D341Med (cell line): ENCODE results near the gene KCNJ3.

ENCODE experiments used
- DNase-seq: peaks from one replicate; pipeline ENCODE4 v3.0.0; 2012; ENCODE audit warnings: low spot score

KCNJ3 gene

GRCh38 chr2:154707994-154708575, 9.6 kb downstream of the KCNJ3 start:
- no peak for DNase-seq

- no peak for DNase-seq
These were observed 10.7 kb downstream of the KCNJ3 start for GRCh38 chr2:154709215-154709614.

- DNase-seq = no peak
These were observed 11.6 kb downstream of the KCNJ3 start for GRCh38 chr2:154710078-154710477.

GRCh38 chr2:154710685-154711084, 12.2 kb downstream of the KCNJ3 start:
- DNase-seq = no peak

- no peak for DNase-seq
These were observed 15.2 kb downstream of the KCNJ3 start for GRCh38 chr2:154713675-154714074.

- no peak for DNase-seq
These were observed 22.2 kb downstream of the KCNJ3 start for GRCh38 chr2:154720651-154721050.

GRCh38 chr2:154724194-154724797, 25.8 kb downstream of the KCNJ3 start:
- DNase-seq = no peak

- DNase-seq = peak; percentile 22
These were observed 41.9 kb downstream of the KCNJ3 start for GRCh38 chr2:154740361-154740760.

GRCh38 chr2:154758871-154759270, 60.4 kb downstream of the KCNJ3 start:
- DNase-seq = no peak

- no peak for DNase-seq
These were observed 64.1 kb downstream of the KCNJ3 start for GRCh38 chr2:154762638-154763037.

GRCh38 chr2:154771664-154772284, 73.3 kb downstream of the KCNJ3 start:
- DNase-seq = no peak

GRCh38 chr2:154776825-154777224, 78.3 kb downstream of the KCNJ3 start:
- no peak for DNase-seq

- no peak for DNase-seq
These were observed 95.9 kb downstream of the KCNJ3 start for GRCh38 chr2:154794406-154794805.

- DNase-seq = no peak
These were observed 97.2 kb downstream of the KCNJ3 start for GRCh38 chr2:154795651-154796050.

- no peak for DNase-seq
These were observed 106.0 kb downstream of the KCNJ3 start for GRCh38 chr2:154804451-154804850.

- DNase-seq = no peak
These were observed 115.1 kb downstream of the KCNJ3 start for GRCh38 chr2:154813636-154814035.

- no peak for DNase-seq
These were observed 116.4 kb downstream of the KCNJ3 start for GRCh38 chr2:154814856-154815255.

- no peak for DNase-seq
These were observed 126.9 kb downstream of the KCNJ3 start for GRCh38 chr2:154825358-154825757.

GRCh38 chr2:154826827-154827226, 128.3 kb downstream of the KCNJ3 start:
- DNase-seq = no peak

GRCh38 chr2:154827286-154827685, 128.8 kb downstream of the KCNJ3 start:
- no peak for DNase-seq

GRCh38 chr2:154832711-154833110, 134.2 kb downstream of the KCNJ3 start:
- DNase-seq = no peak

GRCh38 chr2:154836632-154837031, 138.1 kb downstream of the KCNJ3 start:
- no peak for DNase-seq

- DNase-seq = no peak
These were observed 138.5 kb downstream of the KCNJ3 start for GRCh38 chr2:154837035-154837434.

- no peak for DNase-seq
These were observed 146.0 kb downstream of the KCNJ3 start for GRCh38 chr2:154844513-154844912.
